GM12864 (cell line): ENCODE results near the gene HCFC1.

ENCODE experiments used
- DNase-seq: peaks from one replicate; pipeline ENCODE4 v3.0.0-alpha.2; 2011; ENCODE audit warnings: low read depth
- H3K4me3 ChIP-seq: 2 replicates; pipeline ENCODE4 v1.5.1; 2011; ENCODE audit warnings: mild to moderate bottlenecking, low read depth, low read length, control low read depth
- TF ChIP-seq, protein P1 (sequence below): IDR thresholded peaks from 2 replicates; pipeline ENCODE4 v1.5.1; 2011; ENCODE audit warnings: low read depth, mild to moderate bottlenecking, moderate library complexity, low read length, control low read depth, inconsistent platforms; ENCODE audit errors: missing control alignments

The HCFC1 gene

GRCh38 chrX:153900831-153901752 is 70.5 kb downstream of the HCFC1 start:
- DNase-seq: peak; percentile 44
- TF ChIP-seq, protein P1, sequence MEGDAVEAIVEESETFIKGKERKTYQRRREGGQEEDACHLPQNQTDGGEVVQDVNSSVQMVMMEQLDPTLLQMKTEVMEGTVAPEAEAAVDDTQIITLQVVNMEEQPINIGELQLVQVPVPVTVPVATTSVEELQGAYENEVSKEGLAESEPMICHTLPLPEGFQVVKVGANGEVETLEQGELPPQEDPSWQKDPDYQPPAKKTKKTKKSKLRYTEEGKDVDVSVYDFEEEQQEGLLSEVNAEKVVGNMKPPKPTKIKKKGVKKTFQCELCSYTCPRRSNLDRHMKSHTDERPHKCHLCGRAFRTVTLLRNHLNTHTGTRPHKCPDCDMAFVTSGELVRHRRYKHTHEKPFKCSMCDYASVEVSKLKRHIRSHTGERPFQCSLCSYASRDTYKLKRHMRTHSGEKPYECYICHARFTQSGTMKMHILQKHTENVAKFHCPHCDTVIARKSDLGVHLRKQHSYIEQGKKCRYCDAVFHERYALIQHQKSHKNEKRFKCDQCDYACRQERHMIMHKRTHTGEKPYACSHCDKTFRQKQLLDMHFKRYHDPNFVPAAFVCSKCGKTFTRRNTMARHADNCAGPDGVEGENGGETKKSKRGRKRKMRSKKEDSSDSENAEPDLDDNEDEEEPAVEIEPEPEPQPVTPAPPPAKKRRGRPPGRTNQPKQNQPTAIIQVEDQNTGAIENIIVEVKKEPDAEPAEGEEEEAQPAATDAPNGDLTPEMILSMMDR: no peak
- H3K4me3 ChIP-seq: no peak overlapping the region

DNA sequence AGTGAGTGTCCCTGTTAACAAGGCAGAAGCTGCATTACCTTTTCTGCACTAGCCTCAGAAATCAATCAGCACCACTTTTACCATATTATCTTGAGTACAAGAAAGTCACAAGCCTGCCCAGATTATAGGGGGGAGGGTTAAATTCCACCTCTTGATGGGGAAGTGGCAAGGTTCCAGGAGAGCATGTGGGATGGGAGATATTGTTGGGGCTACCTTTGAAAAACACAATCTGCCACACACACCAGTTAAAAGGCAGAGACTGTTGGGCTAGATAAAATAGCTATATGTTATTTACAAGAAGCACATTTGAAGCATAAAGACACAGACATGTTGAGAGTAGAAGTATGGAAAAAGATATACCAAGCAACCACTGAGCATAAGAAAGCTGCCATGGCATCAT is 73.7 kb downstream of the HCFC1 start:
- H3K4me3 ChIP-seq: no peak overlapping the region
- TF ChIP-seq, protein P1: no peak
- no peak for DNase-seq
